Fibroblast of the aortic adventitia (primary cell): ENCODE data around the gene DOCK2. TPM values are rescaled to one million over a fixed set of nuclear protein-coding genes. Genes with fewer than 3 reads are reported as not detected.
A peak's percentile ranks its signal among the peaks of the same experiment; 100 is the strongest.
"Not testable (repeated sequence)": the region's sequence is repeated elsewhere in the genome, so short reads cannot be mapped to it uniquely, and the experiment has no call there.

Experiments
- DNase-seq: peaks from one replicate; pipeline ENCODE4 v3.0.0-alpha.2; 2010; ENCODE audit warnings: low read depth
- H3K4me3 ChIP-seq: 2 replicates; pipeline ENCODE4 v1.5.1; 2011; ENCODE audit warnings: low read depth, mild to moderate bottlenecking, control low read depth, low read length, moderate library complexity
- total RNA-seq: library from RNA; depleted of rRNA; stranded (reverse); fragments of >200 nt; gene quantifications from 2 replicates; pipeline ENCODE4 v1.2.3, GENCODE V29; 2012; ENCODE audit warnings: low replicate concordance
- TF ChIP-seq, protein P1 (sequence below): IDR thresholded peaks from 2 replicates; pipeline ENCODE4 v1.5.1; 2011; ENCODE audit warnings: mild to moderate bottlenecking, low read length, control low read depth, inconsistent platforms; ENCODE audit not compliant: insufficient read depth

The DOCK2 gene
- total RNA-seq, 1 donor: 4.6 TPM

DNA sequence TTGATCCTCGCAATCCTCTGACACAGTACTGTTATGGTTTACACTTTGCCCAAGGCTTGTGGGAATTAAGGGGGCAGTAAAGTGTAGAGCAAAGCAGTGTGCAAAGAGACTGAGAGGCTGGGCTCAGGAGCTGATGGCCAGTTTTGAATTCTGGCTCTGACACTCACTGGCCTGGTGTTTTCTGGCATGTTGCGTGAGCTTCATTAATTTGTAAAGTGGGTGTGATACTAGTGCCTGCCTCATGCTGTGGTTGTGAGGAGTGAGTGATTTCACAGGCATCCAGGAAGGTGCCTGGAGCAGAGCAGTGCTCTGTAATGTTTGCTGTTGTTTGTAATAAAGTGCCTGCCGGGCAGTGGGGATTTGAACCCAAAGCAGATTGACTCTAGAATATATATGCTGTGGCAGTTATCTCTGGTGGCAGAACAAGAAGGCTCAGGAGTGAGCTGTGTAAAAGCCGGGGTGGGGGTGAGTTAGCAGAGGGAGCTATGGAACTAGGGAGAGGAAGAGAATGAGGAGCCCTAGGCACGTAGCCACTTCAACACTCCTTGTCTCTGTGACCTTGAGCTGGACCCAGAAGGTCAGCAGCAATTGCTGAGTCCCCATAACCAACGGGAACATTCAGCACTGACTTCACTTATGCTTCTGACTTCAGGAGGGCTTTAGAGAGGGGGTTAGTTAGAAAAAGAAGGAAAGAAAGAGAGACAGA is 108.5 kb downstream of the DOCK2 start:
- TF ChIP-seq, protein P1, sequence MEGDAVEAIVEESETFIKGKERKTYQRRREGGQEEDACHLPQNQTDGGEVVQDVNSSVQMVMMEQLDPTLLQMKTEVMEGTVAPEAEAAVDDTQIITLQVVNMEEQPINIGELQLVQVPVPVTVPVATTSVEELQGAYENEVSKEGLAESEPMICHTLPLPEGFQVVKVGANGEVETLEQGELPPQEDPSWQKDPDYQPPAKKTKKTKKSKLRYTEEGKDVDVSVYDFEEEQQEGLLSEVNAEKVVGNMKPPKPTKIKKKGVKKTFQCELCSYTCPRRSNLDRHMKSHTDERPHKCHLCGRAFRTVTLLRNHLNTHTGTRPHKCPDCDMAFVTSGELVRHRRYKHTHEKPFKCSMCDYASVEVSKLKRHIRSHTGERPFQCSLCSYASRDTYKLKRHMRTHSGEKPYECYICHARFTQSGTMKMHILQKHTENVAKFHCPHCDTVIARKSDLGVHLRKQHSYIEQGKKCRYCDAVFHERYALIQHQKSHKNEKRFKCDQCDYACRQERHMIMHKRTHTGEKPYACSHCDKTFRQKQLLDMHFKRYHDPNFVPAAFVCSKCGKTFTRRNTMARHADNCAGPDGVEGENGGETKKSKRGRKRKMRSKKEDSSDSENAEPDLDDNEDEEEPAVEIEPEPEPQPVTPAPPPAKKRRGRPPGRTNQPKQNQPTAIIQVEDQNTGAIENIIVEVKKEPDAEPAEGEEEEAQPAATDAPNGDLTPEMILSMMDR: no peak
- no peak overlapping the region for H3K4me3 ChIP-seq
- DNase-seq: peak; percentile 70

DNA sequence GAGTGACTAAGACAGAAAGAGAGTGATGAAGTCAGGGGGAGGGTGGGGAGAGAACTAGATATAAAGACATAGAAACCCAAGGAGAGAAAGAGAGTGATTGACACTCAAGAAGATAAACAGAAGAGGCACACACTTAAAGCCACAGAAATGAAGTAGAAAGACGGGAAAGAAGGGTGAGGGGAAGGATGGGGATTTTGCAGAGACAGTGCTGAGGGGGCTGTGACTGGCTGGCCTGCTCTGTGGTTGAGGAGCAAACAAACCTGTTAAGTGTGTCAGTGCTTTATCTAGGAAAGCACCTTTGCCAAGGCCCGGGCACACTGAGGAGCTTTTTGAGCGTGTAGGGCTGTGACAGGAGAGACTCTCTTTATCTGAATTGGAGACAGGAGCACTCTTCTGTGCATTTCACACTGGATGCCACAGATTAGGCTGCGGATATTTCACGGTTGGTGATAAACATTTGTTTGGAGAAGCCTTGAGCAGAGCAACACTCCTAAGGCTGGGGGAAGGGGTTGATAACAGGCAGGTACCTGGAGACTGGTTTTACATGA is 109.1 kb downstream of the DOCK2 start:
- DNase-seq: no peak
- TF ChIP-seq, protein P1: no peak
- H3K4me3 ChIP-seq: no peak overlapping the region

DNA sequence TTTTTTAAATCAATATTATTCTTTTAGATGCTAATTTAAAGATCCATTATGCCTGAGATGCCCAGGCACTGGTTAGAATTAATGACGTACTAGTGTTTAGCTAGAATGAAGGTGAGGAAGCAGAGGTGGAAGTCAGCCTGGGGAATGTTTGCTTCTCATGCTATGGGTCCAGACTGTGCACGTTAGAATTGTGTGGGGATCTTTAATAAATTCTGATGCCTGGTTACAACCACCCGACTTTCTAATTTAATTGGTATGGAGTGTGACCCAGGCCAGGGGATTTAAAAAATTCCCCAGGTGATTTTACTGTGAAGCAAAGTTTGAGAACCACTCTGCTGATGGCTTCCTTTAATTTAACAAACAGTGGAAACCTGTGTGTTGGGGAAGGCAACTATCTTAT is 111.1 kb downstream of the DOCK2 start:
- H3K4me3 ChIP-seq: no peak overlapping the region
- TF ChIP-seq, protein P1: no peak
- no peak for DNase-seq

DNA sequence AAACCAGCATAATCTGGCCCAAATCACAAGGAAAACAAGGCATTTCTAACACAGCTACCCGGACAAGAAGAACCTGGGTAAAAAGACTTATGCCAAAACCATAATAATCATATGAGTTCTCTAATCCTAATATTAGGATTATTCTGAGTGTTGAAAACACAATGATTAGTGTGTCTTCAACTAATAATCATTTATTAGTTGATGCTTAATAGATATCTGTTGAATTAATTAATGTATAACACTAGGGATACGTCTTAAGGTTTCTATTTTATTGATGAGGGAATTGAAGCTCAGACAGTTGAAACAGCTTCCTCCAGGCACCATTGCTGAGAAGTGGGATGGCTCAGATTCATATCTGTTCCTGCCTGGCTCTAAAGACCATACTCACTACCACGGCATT is 112.2 kb downstream of the DOCK2 start:
- DNase-seq: no peak
- no peak overlapping the region for H3K4me3 ChIP-seq
- TF ChIP-seq, protein P1: no peak

DNA sequence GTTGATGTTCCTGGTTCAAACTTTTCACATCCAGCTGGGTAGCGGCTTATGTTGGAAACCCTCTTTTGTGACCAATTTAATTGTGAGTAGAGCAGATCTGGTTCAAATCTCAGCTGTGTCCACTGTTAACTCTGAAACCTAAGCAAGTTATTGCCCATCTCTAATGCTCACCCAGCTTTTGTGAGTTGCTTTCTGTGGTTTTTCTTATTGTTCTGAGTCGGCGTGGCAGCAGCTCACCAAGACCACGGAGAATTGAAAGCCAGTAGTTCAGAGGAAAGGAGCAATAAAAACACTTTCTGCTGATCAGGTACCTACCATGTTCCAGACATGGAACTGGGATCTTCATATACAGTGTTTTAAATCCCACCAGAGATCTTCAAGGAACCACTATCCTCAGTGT is 114.4 kb downstream of the DOCK2 start:
- H3K4me3 ChIP-seq: no peak overlapping the region
- TF ChIP-seq, protein P1: no peak
- no peak for DNase-seq

DNA sequence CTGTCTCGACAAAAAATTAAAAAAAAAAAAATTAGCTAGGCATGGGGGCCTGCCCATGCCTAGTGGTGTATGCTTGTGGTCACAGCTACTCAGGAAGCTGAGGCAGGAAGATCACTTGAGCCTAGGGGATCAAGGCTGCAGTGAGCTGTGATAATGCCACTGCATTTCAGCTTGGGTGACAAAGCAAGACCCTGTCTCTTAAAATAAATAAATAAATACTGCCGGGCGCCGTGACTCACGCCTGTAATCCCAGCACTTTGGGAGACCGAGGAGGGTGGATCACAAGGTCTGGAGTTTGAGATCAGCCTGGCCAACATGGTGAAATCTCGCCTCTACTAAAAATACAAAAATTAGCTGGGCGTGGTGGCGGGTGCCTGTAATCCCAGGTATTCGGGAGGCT is 115.5 kb downstream of the DOCK2 start:
- not testable (repeated sequence) for H3K4me3 ChIP-seq, DNase-seq

DNA sequence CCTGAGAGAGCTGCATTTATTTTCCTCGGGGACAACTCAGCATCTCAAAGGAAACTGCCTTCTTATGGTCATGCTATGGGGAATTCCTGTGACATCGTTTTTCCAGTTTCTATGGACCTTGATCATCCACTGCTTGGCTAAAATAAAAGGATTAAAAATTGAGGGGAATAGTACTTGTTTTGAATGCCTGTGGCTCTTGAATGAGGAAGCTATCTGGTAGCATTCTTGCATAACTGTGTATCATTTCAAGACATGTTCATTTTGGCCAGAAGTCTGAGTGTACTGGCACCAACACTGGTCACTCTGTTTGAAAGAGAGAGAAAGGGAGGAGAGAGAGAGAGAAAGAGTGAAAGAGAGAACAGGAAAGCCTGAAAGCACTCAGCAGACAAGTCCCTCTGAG is 116.7 kb downstream of the DOCK2 start:
- TF ChIP-seq, protein P1: no peak
- H3K4me3 ChIP-seq: no peak overlapping the region
- peak; percentile 78 for DNase-seq
